Gastrocnemius medialis (tissue), 4 donors: Measurements from ENCODE around the gene WDR12.
"Not testable (repeated sequence)": the region's sequence is repeated elsewhere in the genome, so short reads cannot be mapped to it uniquely, and the experiment has no call there.

ENCODE experiments used
- CTCF ChIP-seq, 5 experiments: fragments of 450-650 bp in 3 of 5; fragments of 200-600 bp in 2 of 5; sonication (generic) in 2 of 5; IDR thresholded peaks in 4 of 5; conservative IDR thresholded peaks in 1 of 5; 1 replicate in 4 of 5; 2 replicates in 1 of 5; pipeline ENCODE4 v1.5.1; 2016 to 2019; ENCODE audit warnings: antibody characterized with exemption in 5 of 5, mild to moderate bottlenecking in 3 of 5, moderate library complexity in 3 of 5
- POLR2A ChIP-seq, 2 donors: fragments of 450-650 bp; IDR thresholded peaks; one replicate each; pipeline ENCODE4 v1.6.1; 2017; ENCODE audit warnings: antibody characterized with exemption in 2 of 2, mild to moderate bottlenecking in 2 of 2, moderate library complexity in 2 of 2

DNA sequence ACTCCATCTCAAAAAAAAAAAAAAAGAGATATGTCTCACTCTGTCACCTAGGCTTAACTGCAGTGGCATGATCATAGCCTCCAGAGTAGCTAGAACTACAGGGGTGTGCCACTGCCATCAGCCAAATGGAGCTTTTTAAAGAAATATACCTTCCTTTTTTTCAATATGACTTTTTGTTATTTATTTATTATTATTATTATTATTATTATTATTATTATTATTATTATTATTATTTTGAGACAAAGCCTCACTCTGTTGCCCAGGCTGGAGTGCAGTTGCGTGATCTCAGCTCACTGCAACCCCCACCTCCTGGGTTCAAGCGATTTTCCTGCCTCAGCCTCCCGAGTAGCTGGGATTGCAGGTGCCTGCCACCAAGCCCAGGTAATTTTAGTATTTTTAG, 37.9 kb upstream of the WDR12 start:
- not testable (repeated sequence) for TF ChIP-seq POLR2A (IDR thresholded peaks at IDR 0.05); CTCF (IDR thresholded peaks at IDR 0.05 in 4 of 5, conservative IDR thresholded peaks at IDR 0.05 in 1 of 5)
